OCI-LY3 (cell line): ENCODE results near the gene ARL3.

ENCODE experiments used
- CTCF ChIP-seq: fragments of 200-600, 300-600 bp; sonication (generic); IDR thresholded peaks from 2 replicates; pipeline ENCODE4 v1.5.1; 2014; ENCODE audit warnings: antibody characterized with exemption, low read length, low read depth
- EZH2phosphoT487 ChIP-seq: fragments of 200-600 bp; shearing (Covaris generic); IDR thresholded peaks from 2 replicates; pipeline ENCODE4 v1.6.1; 2018; ENCODE audit warnings: antibody characterized with exemption, mixed run types, low read depth

DNA sequence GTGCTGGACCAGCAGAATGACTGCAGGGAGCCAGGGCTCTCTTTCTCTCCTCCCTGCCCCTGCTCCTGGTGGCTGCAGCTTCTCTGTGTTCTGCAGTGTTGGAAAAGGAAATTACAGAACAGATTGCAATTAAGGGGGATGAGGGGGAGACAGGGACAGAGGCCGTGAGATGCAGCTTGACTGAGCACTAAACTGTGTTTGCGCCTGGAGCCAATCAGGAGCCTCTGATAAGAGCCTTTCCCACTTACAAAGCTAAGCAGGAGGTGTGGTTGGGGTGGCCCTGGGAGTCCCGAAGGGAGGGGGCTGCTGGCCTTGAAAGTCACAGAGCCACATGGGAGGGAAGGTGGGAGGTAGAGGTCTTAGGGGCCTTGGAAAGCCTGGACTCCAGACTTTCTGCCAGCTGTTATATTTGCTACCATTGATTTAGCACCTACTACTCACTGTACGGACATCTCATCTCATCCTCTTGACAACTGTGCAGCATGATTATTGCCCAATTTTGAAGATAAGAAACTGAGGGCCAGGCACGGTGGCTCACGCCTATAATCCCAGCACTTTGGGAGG, 43.2 kb downstream of the ARL3 start:
- TF ChIP-seq CTCF (no peak), EZH2phosphoT487 (no peak)
